Measurements from ENCODE around the gene IGSF21. TPM values are rescaled to one million over a fixed set of nuclear protein-coding genes. Genes with fewer than 3 reads are reported as not detected.

Gene IGSF21
- total and polyA plus RNA-seq, 2 of the 4 experiments (the other 2 are of a cell fraction), result not detected

- DNase-seq, result no peak
- H3K4me1 ChIP-seq (ENCODE audit: control insufficient read depth, insufficient read depth, low read length), result no peaks in the 10 kb centered on the region
- dilution Hi-C loops (cut with HindIII; ENCODE audit: low sequenced_read_pairs, unreplicated experiment) (no loop called here), in situ Hi-C loops (cut with MboI; ENCODE audit: low sequenced_read_pairs) (no loop called here), intact Hi-C loops (cut with micrococcal nuclease) (no loop called here)
- no peaks in the 10 kb centered on the region for H3K9me3 ChIP-seq (ENCODE audit: control insufficient read depth, insufficient read depth, low read length)
- ChIA-PET CTCF (no interaction called here), POLR2A (ENCODE audit: unreplicated experiment) (no interaction called here)
- H3K4ac ChIP-seq (ENCODE audit: low read depth, low read length), result no peak overlapping the region
- H3K4me3 ChIP-seq (ENCODE audit: insufficient read depth, low read depth, low read length), result no peak overlapping the region
- H3K14ac ChIP-seq (replicated peaks; ENCODE audit: low read depth, low read length), result no peak overlapping the region
- H3K79me1 ChIP-seq (ENCODE audit: low read depth in 1 of 2, low read length in 2 of 2), result no peaks in the 10 kb centered on the region
- H2AK5ac ChIP-seq (ENCODE audit: low read depth, low read length), result no peak overlapping the region
- H2BK20ac ChIP-seq (ENCODE audit: low read depth, low read length), result no peak overlapping the region
- no peaks in the 10 kb centered on the region for H4K20me1 ChIP-seq (ENCODE audit: insufficient read depth, low read length)
- ATAC-seq (ENCODE audit: low read depth), result no peak
- H4K8ac ChIP-seq (ENCODE audit: low read depth in 2 of 2, low read length in 2 of 2), result no peak overlapping the region
- H2BK15ac ChIP-seq (ENCODE audit: low read depth, low read length), result no peak overlapping the region
- H3K23ac ChIP-seq (ENCODE audit: low read depth, low read length), result no peak overlapping the region
- no peak overlapping the region for H3K56ac ChIP-seq (ENCODE audit: extremely low read depth, insufficient read depth, low read length)
- no peak overlapping the region for H2AK9ac ChIP-seq (replicated peaks; ENCODE audit: low read depth, low read length, poor library complexity)
- H3K36me3 ChIP-seq (ENCODE audit: control insufficient read depth, insufficient read depth, low read length), result no peaks in the 10 kb centered on the region
- WGBS, 2 experiments (ENCODE audit: extremely low coverage in 2 of 2, insufficient read length in 1 of 2), result no CpG with 5 or more reads among the region's 3 CpGs
- no peak overlapping the region for H4K91ac ChIP-seq (ENCODE audit: insufficient read depth, low read depth, low read length)
- no peak overlapping the region for H2BK120ac ChIP-seq (ENCODE audit: low read depth, low read length)
- H3K18ac ChIP-seq (ENCODE audit: low read depth, low read length), result no peak overlapping the region
- H3K9me1 ChIP-seq (ENCODE audit: insufficient read depth, low read length), result no peaks in the 10 kb centered on the region
- no peak overlapping the region for H3K9ac ChIP-seq (ENCODE audit: low read depth, low read length)
- TF ChIP-seq SMC3 (IDR thresholded peaks at IDR 0.05; ENCODE audit: low read depth, low read length), result no peak
- no peak for TF ChIP-seq NFE2L2 (IDR thresholded peaks at IDR 0.05; ENCODE audit: low read depth, low read length)
- no peak for TF ChIP-seq RCOR1 (IDR thresholded peaks at IDR 0.05; ENCODE audit: insufficient replicate concordance, low read length)
- no peak for TF ChIP-seq MAZ (IDR thresholded peaks at IDR 0.05; ENCODE audit: borderline replicate concordance, low read depth, low read length)
- TF ChIP-seq POLR2A (IDR thresholded peaks at IDR 0.05; ENCODE audit: low read depth, low read length), result no peak
- TF ChIP-seq, protein P1, sequence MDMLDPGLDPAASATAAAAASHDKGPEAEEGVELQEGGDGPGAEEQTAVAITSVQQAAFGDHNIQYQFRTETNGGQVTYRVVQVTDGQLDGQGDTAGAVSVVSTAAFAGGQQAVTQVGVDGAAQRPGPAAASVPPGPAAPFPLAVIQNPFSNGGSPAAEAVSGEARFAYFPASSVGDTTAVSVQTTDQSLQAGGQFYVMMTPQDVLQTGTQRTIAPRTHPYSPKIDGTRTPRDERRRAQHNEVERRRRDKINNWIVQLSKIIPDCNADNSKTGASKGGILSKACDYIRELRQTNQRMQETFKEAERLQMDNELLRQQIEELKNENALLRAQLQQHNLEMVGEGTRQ (IDR thresholded peaks at IDR 0.05; ENCODE audit: low read depth, low read length), result no peak
- TF ChIP-seq MAFK (IDR thresholded peaks at IDR 0.05; ENCODE audit: low read depth, low read length), result no peak
- no peak for TF ChIP-seq RAD21 (IDR thresholded peaks at IDR 0.05; ENCODE audit: low read length)
- TF ChIP-seq FOS (IDR thresholded peaks at IDR 0.05; ENCODE audit: low read depth, low read length), result no peak
- TF ChIP-seq CHD1 (IDR thresholded peaks at IDR 0.05; ENCODE audit: low read depth, low read length), result no peak
- TF ChIP-seq CEBPB (IDR thresholded peaks at IDR 0.05; ENCODE audit: low read depth, low read length), result no peak
- TF ChIP-seq MXI1 (IDR thresholded peaks at IDR 0.05; ENCODE audit: borderline replicate concordance, low read depth, low read length), result no peak
- no peak for TF ChIP-seq RFX5 (IDR thresholded peaks at IDR 0.05; ENCODE audit: low read depth, low read length)
- TF ChIP-seq BHLHE40 (IDR thresholded peaks at IDR 0.05; ENCODE audit: low read depth, low read length), result no peak
- TF ChIP-seq, protein P2, sequence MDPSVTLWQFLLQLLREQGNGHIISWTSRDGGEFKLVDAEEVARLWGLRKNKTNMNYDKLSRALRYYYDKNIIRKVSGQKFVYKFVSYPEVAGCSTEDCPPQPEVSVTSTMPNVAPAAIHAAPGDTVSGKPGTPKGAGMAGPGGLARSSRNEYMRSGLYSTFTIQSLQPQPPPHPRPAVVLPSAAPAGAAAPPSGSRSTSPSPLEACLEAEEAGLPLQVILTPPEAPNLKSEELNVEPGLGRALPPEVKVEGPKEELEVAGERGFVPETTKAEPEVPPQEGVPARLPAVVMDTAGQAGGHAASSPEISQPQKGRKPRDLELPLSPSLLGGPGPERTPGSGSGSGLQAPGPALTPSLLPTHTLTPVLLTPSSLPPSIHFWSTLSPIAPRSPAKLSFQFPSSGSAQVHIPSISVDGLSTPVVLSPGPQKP (IDR thresholded peaks at IDR 0.05; ENCODE audit: borderline replicate concordance, low read depth, low read length), result no peak
- H3K4me2 ChIP-seq (ENCODE audit: low read depth, low read length), result no peak overlapping the region
- no TSS peak for BruUV-seq (replicated peaks)
- H2AFZ ChIP-seq (replicated peaks; ENCODE audit: low read length, poor library complexity), result no peak overlapping the region
- no peak overlapping the region for H2BK5ac ChIP-seq (ENCODE audit: low read depth, low read length, poor library complexity, severe bottlenecking)
- H3K27ac ChIP-seq (ENCODE audit: insufficient read depth, low read length), result no peak overlapping the region
- no peak overlapping the region for H4K5ac ChIP-seq (ENCODE audit: low read depth, low read length)
- peaks cover 36% of the 10 kb centered on the region for H3K27me3 ChIP-seq (ENCODE audit: control insufficient read depth, insufficient read depth, low read length)
Observed at GRCh38 chr1:18112611-18113010, 5.0 kb downstream of the IGSF21 start.

All from IMR-90 (cell line).